GM15510 (cell line): ENCODE data around the gene NCCRP1.

Experiments
- POLR2A ChIP-seq: IDR thresholded peaks from 3 replicates; pipeline ENCODE4 v1.6.1; 2011; ENCODE audit warnings: borderline replicate concordance; ENCODE audit not compliant: insufficient read length; ENCODE audit errors: extremely low read depth

Gene NCCRP1, protein sequence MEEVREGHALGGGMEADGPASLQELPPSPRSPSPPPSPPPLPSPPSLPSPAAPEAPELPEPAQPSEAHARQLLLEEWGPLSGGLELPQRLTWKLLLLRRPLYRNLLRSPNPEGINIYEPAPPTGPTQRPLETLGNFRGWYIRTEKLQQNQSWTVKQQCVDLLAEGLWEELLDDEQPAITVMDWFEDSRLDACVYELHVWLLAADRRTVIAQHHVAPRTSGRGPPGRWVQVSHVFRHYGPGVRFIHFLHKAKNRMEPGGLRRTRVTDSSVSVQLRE

DNA sequence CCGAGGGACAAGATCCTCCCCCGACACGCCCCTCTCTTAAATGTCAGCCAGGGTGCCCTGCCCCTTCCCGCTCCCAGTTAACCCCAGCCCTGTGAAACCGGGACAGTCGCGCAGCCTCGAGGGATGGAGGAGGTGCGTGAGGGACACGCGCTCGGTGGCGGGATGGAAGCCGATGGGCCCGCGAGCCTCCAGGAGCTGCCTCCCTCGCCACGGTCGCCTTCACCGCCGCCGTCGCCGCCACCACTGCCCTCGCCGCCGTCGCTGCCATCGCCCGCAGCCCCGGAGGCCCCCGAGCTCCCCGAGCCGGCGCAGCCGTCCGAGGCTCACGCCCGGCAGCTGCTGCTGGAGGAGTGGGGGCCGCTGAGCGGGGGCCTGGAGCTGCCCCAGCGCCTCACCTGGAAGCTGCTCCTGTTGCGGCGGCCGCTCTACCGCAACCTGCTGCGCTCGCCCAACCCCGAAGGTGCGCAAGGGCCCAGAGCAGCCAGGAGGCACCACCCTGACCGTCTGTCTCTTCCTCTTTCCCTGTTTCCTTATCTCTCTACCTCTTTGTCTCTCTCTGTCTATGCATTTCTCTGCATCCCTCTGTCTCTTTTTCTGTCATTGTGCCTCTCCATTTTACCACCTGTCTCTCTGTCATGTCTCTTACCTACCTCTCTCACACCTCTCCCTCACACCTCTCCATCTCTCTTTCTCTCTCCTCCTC lies at the start of gene NCCRP1:
NCCRP1 (plus strand) TSS at position 105 of the 703 bp plus-strand sequence; CDS start at position 124, 19 bp downstream.
- TF ChIP-seq POLR2A: no peak

DNA sequence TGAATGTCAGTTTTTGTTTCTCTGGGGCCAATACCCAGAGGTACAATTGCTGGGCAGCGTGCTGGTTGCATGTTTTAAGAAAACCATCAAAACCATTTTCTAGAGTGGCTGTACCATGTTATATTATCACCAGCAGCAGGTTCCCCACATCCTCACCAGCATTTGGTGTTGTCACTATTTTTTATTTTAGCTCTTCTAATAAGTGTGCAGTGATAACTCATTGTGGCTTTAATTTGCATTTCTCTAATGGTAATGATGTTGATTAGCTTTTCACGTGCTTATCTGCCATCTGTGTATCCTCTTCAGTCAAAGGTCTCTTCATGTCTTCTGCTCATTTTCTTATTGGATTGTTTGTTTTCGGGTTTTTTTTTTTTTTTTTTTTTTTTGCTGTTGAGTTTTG lies 49.3 kb upstream of the NCCRP1 start:
- no peak for TF ChIP-seq POLR2A

DNA sequence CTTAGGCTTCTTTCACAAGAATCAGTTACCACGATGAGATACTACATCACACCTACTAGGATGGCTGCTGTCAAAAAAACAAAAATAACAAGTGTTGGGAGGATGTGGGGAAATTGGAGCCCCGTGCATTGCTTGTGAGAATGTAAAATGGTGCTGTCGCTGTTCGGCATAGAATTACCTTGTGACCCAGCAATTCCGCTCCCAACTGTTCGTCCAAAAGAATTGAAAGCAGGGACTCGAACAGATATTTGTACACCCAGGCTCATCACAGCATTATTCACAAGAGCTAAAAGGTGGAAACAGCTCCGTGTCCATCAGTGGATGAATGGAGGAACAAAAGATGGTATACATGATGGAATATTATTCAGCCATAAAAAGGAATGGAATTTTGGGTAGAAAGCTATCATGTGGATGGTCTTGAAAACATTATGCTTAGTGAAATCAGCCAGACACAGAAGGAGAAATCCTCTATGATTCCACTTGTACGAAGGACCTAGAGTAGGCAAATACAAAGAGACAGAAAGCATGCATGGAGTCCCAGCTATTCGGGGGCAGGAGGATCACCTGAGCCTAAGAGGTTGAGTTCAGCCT lies 47.7 kb upstream of the NCCRP1 start:
- no peak for TF ChIP-seq POLR2A

DNA sequence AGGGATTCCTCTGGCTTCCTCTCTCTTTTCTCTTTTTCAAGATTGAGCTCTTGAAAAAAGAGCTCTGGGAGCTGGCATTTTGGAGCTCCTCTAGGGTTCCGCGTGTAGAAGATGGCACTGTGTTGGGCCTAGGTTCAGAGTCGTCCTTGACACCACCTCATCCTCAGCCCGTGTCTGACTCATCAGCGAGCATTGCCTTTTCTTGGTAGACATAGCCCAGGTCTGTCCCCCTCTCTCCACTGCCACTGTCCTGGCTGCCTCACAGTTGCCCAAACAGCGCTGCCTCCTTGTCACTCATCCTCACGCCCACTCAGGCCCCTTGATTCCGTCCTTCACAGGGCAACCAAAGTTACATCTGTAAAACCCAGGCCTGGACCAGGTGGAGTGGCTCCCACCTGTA lies 46.5 kb upstream of the NCCRP1 start:
- TF ChIP-seq POLR2A: no peak

DNA sequence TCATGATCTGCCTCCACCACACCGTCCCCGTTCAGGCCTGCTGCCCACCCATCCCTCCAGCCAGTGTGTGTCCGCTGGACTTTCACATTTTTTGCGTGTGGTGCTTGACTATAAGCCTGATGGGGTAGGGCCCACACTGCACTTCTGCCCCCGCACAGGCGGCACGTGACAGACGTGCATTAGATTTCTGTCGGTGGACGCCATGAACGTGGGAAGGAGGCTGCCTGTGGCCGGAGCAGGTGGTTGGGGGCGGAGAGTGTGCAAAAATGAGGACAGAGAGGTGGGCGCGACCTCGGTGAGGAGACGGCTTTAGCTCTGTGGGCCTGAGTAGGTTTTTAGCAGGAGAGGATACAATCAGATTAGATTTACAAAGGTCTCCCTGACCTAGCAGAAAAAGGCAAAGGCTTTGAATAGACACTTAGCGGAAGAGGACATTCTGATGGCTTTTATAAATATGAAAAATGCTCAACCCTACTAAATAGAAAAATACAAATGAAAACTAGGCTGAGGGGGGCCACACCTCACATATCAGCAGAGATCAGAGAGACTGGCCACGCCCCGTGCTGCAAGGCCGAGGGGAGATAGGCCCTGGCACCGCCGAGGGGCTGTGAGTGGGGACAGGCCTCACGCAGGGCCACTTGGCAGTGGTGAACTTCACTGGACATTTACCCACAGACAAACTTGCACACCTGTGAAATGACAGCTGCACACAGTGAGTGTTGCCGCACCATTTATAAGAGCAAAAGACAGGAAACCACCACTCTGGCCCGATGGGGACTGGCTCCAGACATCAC lies 45.8 kb upstream of the NCCRP1 start:
- no peak for TF ChIP-seq POLR2A

DNA sequence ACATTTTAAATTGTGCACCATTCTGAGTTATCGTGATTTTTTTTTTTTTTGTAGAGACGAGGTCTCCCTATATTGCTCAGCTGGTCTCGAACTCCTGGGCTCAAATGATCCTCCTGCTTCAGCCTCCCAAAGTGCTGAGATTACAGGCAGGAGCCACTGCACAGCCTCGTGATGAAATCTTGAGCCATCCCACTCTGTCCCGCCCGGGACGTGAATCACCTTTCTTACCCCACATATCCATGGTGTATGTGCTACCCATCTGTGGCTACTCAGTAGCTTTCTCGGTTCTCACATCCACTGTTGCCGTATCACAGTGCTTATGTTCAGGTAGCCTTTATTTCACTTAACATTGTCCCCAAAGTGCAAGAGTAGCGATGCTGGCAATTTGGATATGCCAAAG lies 44.7 kb upstream of the NCCRP1 start:
- TF ChIP-seq POLR2A: no peak

DNA sequence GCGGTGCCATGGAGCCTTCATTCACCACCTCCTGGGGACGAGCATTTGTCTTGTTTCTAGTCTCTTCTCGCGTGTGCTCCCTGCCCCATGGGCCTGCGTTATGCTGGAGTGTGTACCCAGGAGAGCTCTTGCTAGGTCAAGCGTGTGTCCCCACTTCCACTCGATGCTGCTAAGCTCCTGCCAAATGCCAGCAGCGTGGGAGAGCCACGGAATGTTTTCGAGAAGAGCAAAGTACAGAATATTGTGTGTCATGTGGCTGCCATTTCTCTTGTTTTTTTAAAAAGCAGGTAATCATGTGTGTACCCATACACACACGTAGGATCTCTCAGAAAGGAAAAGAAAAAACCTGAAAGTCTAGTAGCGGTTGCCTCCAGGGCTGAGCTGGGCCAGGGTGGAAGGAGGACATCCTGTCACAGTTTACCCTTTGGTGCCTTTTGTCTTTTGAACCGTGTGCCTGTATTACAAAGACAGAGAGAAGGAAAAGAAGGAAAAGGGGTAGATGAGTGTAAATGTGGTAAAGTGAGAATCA lies 42.6 kb upstream of the NCCRP1 start:
- no peak for TF ChIP-seq POLR2A

DNA sequence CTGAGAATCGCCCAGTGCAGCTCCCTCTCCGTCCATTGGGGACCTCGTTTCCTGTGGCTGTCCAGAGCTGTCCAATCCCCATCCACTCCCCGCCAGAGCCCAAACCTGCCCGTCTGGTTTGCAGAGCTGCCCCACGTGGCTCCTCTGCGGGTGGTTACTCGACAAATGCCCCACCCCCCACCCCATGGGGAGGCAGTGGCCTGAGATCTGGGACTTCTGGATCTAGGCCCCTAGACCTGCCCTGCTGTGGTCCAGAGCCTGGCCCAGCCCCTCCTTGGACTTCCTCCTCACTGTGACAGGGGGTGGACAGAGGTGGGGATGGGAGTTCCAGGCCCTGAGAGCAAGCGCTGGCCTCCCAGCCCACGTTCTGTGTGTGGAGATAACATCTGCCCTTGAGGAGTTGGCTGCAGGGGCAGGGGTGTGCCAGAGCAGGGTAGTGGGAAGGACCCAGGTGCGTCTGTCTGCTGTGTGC lies 42.1 kb upstream of the NCCRP1 start:
- no peak for TF ChIP-seq POLR2A

DNA sequence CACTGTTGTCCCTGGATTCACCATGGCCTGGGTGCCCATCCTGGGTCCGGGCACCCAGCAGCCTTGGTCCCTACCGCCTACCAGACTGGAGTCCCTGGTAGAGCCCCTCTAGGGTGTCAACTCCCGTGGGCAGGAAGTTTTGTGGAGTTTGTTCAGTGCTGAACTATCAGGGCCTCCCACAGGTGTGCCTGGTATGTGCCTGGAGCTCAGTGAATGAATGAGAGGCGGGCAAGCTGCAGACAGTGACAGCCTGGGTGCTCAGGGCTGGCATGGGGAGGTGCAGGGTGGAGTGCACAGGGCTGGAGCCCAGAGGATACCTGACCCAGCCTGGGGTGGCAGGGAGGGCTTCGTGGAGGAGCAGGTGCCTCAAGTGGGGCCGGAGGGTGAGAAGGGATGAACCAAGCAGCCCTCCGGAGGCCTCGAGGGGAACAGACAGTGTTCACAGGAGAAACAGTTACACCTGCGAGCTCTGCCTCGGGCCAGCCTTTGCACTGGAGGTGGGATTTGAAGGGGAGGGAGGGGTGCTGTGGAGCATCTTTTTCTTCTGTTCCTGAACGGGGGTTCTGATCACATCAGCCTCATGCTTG lies 41.6 kb upstream of the NCCRP1 start:
- no peak for TF ChIP-seq POLR2A

DNA sequence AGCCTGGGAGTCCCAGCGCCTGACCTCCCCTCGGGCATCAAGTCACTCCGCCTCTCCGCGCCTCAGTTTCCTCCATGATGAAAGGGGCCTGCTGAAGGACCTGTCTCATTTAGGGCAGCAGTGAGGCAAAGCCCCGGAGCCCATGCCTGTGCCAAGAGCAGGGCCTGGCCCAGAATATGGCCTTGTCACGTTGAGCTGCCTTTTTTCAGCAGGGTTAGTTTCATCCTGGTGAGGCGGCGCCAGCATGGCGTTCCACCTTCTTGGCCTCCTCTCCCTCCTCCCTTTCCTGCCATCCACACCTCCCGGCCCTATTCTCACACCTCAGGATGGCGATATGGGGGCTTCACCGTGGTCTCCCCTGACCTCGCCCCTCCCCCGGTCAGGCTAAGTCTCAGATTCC lies 41.0 kb upstream of the NCCRP1 start:
- no peak for TF ChIP-seq POLR2A

DNA sequence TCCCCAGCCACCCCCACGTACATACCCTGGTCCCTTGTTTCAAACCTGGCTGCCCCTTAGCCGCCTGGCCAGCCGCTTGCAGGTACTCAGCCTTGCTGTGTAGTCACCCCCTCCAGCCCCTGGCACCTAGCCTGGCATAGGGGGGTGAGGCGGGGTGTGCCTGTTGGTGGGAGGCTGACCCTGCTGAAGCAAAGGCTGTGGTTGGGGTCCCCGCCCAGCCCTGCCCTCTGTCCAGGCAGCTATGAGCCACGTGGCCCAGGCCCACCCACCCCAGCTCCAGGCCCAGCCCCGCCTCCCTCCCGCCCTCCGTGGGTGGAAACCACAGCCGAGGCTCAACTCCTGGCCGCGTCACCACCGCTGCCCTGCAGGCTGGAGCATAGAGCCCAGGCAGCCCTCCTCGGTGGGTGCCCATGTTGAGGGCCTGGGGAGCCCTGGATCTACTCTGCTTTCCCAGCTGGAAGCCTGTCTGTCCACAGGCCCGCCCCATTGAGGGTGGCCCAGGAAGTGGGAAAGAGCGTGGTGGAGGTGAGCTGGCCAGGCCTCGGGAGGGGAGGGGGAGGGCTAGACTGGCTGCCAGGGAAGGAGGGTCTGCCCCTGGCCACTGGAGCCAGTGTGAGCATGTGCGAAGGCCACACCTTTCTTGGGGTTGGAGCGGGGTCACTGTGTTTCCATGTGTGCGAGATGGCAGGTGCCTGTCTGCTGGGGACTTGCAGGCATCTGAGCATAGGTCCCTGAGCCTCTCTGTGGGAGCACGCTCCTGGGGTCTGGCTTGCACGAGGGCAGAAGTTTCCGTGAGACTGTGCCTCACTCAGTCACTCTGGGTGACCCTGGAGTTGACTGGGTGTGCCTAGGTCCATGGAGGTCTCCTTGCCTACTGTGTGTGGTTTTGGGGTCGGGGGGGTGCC lies 40.2 kb upstream of the NCCRP1 start:
- TF ChIP-seq POLR2A: no peak

DNA sequence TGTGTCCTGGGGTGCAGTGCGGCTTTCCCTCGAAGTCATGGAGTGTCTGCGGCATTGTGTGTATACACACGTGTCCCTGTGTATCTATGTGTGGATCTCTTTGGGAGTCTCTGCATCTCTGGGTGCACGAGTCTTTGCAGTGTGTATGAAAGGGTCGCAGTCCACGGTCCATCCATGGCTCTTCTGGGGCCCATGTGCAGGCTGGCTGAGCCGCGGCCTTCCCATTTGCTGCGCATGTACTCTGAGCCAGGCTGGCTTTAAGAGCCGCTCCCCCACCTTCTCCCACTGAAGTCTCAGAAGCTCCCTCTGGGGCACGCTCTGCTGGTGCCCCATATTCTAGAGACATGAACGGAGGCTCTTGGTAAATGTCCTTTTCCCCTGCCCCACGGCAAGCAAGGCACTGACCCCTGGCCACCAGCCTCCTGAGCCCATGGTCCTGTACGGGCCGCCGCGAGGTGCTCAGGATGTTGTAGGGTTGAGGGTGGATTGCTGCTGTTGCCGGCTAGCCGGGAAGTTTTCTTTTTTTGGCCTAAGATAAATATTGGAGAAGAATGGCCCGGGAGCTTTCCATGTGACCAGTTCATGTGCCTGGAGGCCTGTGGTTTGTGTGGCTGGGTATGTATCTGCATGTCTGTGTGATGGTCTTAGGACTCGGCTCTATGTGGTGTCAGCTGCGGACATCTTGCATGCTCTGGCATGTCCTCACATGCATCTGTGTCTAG lies 39.3 kb upstream of the NCCRP1 start:
- TF ChIP-seq POLR2A: no peak

DNA sequence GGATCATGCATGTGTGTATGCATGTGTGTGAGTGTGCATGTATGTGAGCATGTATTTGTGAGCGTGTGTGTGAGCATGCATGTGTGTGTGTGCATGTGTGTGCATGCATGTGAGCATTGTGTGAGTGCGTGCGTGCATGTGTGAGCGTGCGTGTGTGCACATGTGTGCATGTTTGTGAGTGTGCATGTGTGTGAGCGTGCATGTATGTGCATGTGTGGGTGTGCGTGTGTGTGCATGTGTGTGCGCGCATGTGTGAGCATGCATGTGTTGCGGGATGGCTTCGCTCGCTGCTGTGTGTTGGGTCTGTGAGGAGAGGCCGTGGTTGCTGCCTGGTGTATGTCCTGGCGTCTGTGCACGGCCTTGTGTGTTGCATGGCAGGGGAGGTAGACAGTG lies 38.8 kb upstream of the NCCRP1 start:
- TF ChIP-seq POLR2A: no peak
